Endothelial cell of umbilical vein (primary cell): Measurements from ENCODE around the gene SEMA4B.

Experiments
- CTCF ChIP-seq, 2 donors: IDR thresholded peaks; 1 replicate in 1 of 2; 2 replicates in 1 of 2; pipeline ENCODE4 v1.5.1; 2011; ENCODE audit warnings: low read length in 2 of 2, mild to moderate bottlenecking in 2 of 2, moderate library complexity in 2 of 2, control low read depth in 1 of 2, inconsistent platforms in 1 of 2, low read depth in 1 of 2; ENCODE audit not compliant: insufficient read depth in 1 of 2; ENCODE audit errors: extremely low read depth in 1 of 2
- EZH2 ChIP-seq: IDR thresholded peaks from 2 replicates; pipeline ENCODE4 v1.6.1; 2012; ENCODE audit warnings: borderline replicate concordance, low read depth, mild to moderate bottlenecking, moderate library complexity, low read length, inconsistent platforms; ENCODE audit not compliant: severe bottlenecking
- FOS ChIP-seq: IDR thresholded peaks from 2 replicates; pipeline ENCODE4 v1.6.1; 2011; ENCODE audit warnings: mild to moderate bottlenecking, low read length, moderate library complexity, borderline replicate concordance; ENCODE audit not compliant: insufficient read depth
- JUN ChIP-seq: IDR thresholded peaks from 2 replicates; pipeline ENCODE4 v1.6.1; 2011; ENCODE audit warnings: borderline replicate concordance, low read depth; ENCODE audit not compliant: insufficient read length, insufficient read depth
- POLR2A ChIP-seq: IDR thresholded peaks from 2 replicates; pipeline ENCODE4 v1.6.1; 2012; ENCODE audit warnings: low read depth, mild to moderate bottlenecking, control low read depth, low read length
- POLR2AphosphoS5 ChIP-seq: IDR thresholded peaks from 2 replicates; pipeline ENCODE4 v1.6.1; 2012; ENCODE audit warnings: low read depth, mild to moderate bottlenecking, control low read depth, low read length, moderate library complexity; ENCODE audit not compliant: insufficient read depth

DNA sequence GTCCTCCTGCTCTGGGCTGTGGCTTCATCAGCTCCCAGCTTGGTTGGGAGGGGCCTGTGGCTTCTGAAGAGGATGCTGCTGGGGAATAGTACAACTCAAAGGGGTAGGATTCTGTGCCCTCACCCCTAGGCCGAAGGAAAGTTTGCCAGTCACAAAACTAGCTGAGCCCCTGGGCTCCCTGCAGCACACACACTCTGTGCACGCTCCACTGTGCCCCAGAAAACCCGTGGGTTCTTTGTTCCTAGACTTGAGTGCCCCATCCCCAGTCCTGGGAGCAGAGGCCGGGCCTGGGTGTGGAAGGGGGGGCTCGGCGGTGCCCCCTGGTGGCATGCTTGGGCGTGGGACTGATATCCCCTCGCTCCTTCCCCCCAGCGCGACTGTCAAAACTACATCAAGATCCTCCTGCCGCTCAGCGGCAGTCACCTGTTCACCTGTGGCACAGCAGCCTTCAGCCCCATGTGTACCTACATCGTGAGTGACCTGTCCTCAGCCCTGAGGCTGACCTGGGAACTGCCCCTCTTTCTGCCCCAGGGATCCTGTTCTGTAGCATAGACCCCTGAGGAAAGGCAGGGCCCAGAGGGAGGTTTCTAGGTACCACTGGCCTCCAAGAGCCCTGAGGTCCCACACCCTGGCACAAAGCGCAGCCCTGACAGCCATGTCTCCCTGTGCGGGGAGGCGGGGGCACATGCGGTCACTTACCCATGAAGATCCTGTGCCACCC, 18.5 kb downstream of the SEMA4B start:
- TF ChIP-seq CTCF (IDR thresholded peaks at IDR 0.05; ENCODE audit: extremely low read depth in 1 of 2, insufficient read depth in 1 of 2, low read depth in 1 of 2, low read length in 2 of 2) (peak; percentile 66 to 79), EZH2 (no peak), POLR2A (no peak), POLR2AphosphoS5 (no peak), FOS (no peak), JUN (no peak)
